ENCODE results near the gene SNAPIN. TPM values are rescaled to one million over a fixed set of nuclear protein-coding genes. Genes with fewer than 3 reads are reported as not detected.

Gene SNAPIN
- total RNA-seq, 1 experiment from 2014 or later = 23.4 TPM

GRCh38 chr1:153629343-153629665 lies 29.2 kb upstream of the SNAPIN start (continued):
- TF ChIP-seq PRRX2 (CRISPR knock-in tag; IDR thresholded peaks at IDR 0.05) (no peak), SMAD3 (CRISPR knock-in tag; IDR thresholded peaks at IDR 0.05; ENCODE audit: borderline replicate concordance) (no peak), SMAD4 (CRISPR knock-in tag; IDR thresholded peaks at IDR 0.05) (no peak), MXD4 (CRISPR knock-in tag; IDR thresholded peaks at IDR 0.05; ENCODE audit: borderline replicate concordance) (no peak), ZNF423 (CRISPR knock-in tag; IDR thresholded peaks at IDR 0.05) (no peak), JAZF1 (CRISPR knock-in tag; IDR thresholded peaks at IDR 0.05) (no peak)

GRCh38 chr1:153629971-153630370 lies 28.5 kb upstream of the SNAPIN start:
- ChIA-PET CTCF (interaction anchor here (1.4 to 5.1 kb wide), 5 partner anchors 18 to 277 kb away, joined by 3 to 230 read pairs (median 98); partner anchors contain the start of genes S100A14, S100A16 and S100A6), POLR2A (no interaction called here)
- Mint-ChIP-seq H3K9me3 (no peaks in the 10 kb centered on the region; the same call in 1 of the 2 replicates), H3K36me3 (peaks cover 11% of the 10 kb centered on the region; the same call in 1 of the 2 replicates), H3K27ac (peak overlapping the region; percentile 27; the same call in 1 of the 2 replicates), H3K4me3 (no peak overlapping the region), H3K4me1 (peaks cover 45% of the 10 kb centered on the region), H3K27me3 (ENCODE audit: low read depth) (no peaks in the 10 kb centered on the region)
- TF ChIP-seq PRRX2 (CRISPR knock-in tag; IDR thresholded peaks at IDR 0.05) = no peak
- TF ChIP-seq ZNF396 (CRISPR knock-in tag; IDR thresholded peaks at IDR 0.05; ENCODE audit: borderline replicate concordance) = no peak
- no peak for TF ChIP-seq ZNF532 (CRISPR knock-in tag; IDR thresholded peaks at IDR 0.05; ENCODE audit: borderline replicate concordance)
- no peak for TF ChIP-seq ZNF281 (CRISPR knock-in tag; IDR thresholded peaks at IDR 0.05)
- TF ChIP-seq ATF1 (CRISPR knock-in tag; IDR thresholded peaks at IDR 0.05) = no peak
- TF ChIP-seq IRF1 (CRISPR knock-in tag; IDR thresholded peaks at IDR 0.05) = no peak
- TF ChIP-seq TP53 (CRISPR knock-in tag; IDR thresholded peaks at IDR 0.05) = no peak
- no peak for TF ChIP-seq MXD4 (CRISPR knock-in tag; IDR thresholded peaks at IDR 0.05; ENCODE audit: borderline replicate concordance)
- no peak for TF ChIP-seq USF1 (CRISPR knock-in tag; IDR thresholded peaks at IDR 0.05)
- no peak for TF ChIP-seq JAZF1 (CRISPR knock-in tag; IDR thresholded peaks at IDR 0.05)
- TF ChIP-seq PRDM15 (CRISPR knock-in tag; IDR thresholded peaks at IDR 0.05) = no peak
- TF ChIP-seq HMGA2 (CRISPR knock-in tag; IDR thresholded peaks at IDR 0.05) = no peak
- no peak for TF ChIP-seq FOXK1 (CRISPR knock-in tag; IDR thresholded peaks at IDR 0.05)
- TF ChIP-seq CREM (CRISPR knock-in tag; IDR thresholded peaks at IDR 0.05) = no peak
- no peak for TF ChIP-seq ZNF121 (CRISPR knock-in tag; IDR thresholded peaks at IDR 0.05)
- TF ChIP-seq AFF4 (CRISPR knock-in tag; IDR thresholded peaks at IDR 0.05; ENCODE audit: borderline replicate concordance) = no peak
- ATAC-seq = no peak
- DNase-seq (ENCODE audit: low spot score) = no peak

All from WTC11 (cell line).